Transverse colon (tissue), 4 donors: ENCODE results near the gene TTC22.

Experiments
- CTCF ChIP-seq, 5 experiments: fragments of 200-600 bp in 3 of 5; fragments of 450-650 bp in 2 of 5; sonication (generic) in 3 of 5; IDR thresholded peaks; 1 replicate in 2 of 5; 2 replicates in 3 of 5; pipeline ENCODE4 v1.5.1; 2016 to 2017; ENCODE audit warnings: antibody characterized with exemption in 5 of 5, inconsistent platforms in 3 of 5, mild to moderate bottlenecking in 2 of 5, moderate library complexity in 1 of 5
- EP300 ChIP-seq: sonication (generic); formaldehyde crosslinking; IDR thresholded peaks from one replicate; pipeline ENCODE4 v1.6.1; 2017; ENCODE audit warnings: antibody characterized with exemption, low read depth
- POLR2A ChIP-seq: fragments of 450-650 bp; IDR thresholded peaks from one replicate; pipeline ENCODE4 v1.6.1; 2016; ENCODE audit warnings: antibody characterized with exemption, mild to moderate bottlenecking, moderate library complexity
- POLR2AphosphoS5 ChIP-seq, 3 donors: sonication (generic); formaldehyde crosslinking; IDR thresholded peaks; one replicate each; pipeline ENCODE4 v1.6.1; 2016; ENCODE audit warnings: antibody characterized with exemption in 3 of 3

GRCh38 chr1:54772951-54773350 is 28.2 kb downstream of the TTC22 start:
- TF ChIP-seq CTCF (IDR thresholded peaks at IDR 0.05) (no peak), EP300 (no peak), POLR2A (no peak), POLR2AphosphoS5 (IDR thresholded peaks at IDR 0.05) (no peak)
